GM13976 (cell line): ENCODE data around the gene MTCH1.

Experiments used
- DNase-seq: peaks from one replicate; pipeline ENCODE4 v3.0.0; 2012; ENCODE audit warnings: low spot score
- in situ Hi-C: fragments of 300-500 bp; cut with MboI; formaldehyde crosslinking; loops from one replicate; pipeline ENCODE4 v1.12.0; 2022; ENCODE audit warnings: low sequenced_read_pairs, mixed read lengths, inconsistent platforms; ENCODE audit not compliant: unreplicated experiment
- TF ChIP-seq, protein P1 (sequence below): IDR thresholded peaks from 2 replicates; pipeline ENCODE4 v1.5.1; 2012; ENCODE audit warnings: borderline replicate concordance, mild to moderate bottlenecking; ENCODE audit not compliant: insufficient read depth; ENCODE audit errors: extremely low read depth, missing control alignments, control extremely low read depth

The MTCH1 gene

GRCh38 chr6:37005061-37005810 lies 19.2 kb upstream of the MTCH1 start, which contains the start of gene FGD2:
TSS of gene FGD2 (plus strand) at chr6:37005655. CDS start at chr6:37005818, 163 bp downstream.
- DNase-seq, result peak; percentile 92

GRCh38 chr6:37004044-37004980 lies 18.3 kb upstream of the MTCH1 start:
- DNase-seq, result peak; percentile 68
- in situ Hi-C loops, result loop anchor here (10.0 kb wide), 2 partner anchors 120 to 230 kb away; partner anchors contain the start of gene C6orf89
- TF ChIP-seq, protein P1, sequence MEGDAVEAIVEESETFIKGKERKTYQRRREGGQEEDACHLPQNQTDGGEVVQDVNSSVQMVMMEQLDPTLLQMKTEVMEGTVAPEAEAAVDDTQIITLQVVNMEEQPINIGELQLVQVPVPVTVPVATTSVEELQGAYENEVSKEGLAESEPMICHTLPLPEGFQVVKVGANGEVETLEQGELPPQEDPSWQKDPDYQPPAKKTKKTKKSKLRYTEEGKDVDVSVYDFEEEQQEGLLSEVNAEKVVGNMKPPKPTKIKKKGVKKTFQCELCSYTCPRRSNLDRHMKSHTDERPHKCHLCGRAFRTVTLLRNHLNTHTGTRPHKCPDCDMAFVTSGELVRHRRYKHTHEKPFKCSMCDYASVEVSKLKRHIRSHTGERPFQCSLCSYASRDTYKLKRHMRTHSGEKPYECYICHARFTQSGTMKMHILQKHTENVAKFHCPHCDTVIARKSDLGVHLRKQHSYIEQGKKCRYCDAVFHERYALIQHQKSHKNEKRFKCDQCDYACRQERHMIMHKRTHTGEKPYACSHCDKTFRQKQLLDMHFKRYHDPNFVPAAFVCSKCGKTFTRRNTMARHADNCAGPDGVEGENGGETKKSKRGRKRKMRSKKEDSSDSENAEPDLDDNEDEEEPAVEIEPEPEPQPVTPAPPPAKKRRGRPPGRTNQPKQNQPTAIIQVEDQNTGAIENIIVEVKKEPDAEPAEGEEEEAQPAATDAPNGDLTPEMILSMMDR, result no peak

More at GRCh38 chr6:37005061-37005810, 19.2 kb upstream of the MTCH1 start, which contains the start of gene FGD2:
- TF ChIP-seq, protein P1, result no peak
- in situ Hi-C loops, result loop anchor here (10.0 kb wide), 2 partner anchors 120 to 230 kb away; partner anchors contain the start of gene C6orf89

DNA sequence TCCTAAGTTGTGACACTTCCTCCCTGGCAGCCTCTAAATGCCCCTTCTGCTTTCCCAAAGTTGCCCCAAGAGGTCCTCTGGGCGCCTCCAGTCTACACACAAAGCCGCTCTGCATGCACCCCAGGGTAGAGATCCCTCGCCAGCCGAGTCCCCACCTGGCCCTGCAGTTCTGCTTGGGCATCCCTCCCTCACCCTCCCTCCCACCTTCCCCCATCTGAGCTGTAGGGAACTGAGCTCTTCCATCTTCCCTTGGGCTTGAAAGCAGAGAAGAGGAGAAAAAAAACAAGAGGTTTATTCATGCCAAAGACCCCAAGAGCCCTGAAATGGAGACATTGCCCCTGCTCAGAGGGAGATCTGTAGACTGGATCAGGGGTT lies 13.7 kb upstream of the MTCH1 start:
- TF ChIP-seq, protein P1, result no peak
- in situ Hi-C loops, result loop anchor here (10.0 kb wide), 2 partner anchors 115 to 225 kb away; partner anchors contain the start of gene C6orf89

GRCh38 chr6:36999061-36999750 lies 13.2 kb upstream of the MTCH1 start:
- no peak for DNase-seq
- TF ChIP-seq, protein P1, result no peak
- in situ Hi-C loops, result no loop called here

More for the DNA sequence above, 13.7 kb upstream of the MTCH1 start:
- no peak for DNase-seq

GRCh38 chr6:36998723-36999038 lies 12.7 kb upstream of the MTCH1 start:
- TF ChIP-seq, protein P1, result no peak
- in situ Hi-C loops, result no loop called here
- DNase-seq, result no peak
